HG03432 (cell line): ENCODE measurements around the gene COX18.

Source experiments
- ATAC-seq: cut with Tn5 transposase; IDR thresholded peaks from one replicate; pipeline ENCODE4 v1.9.1; 2021; ENCODE audit warnings: mild to moderate bottlenecking, moderate library complexity; ENCODE audit not compliant: unreplicated experiment

COX18 gene

DNA sequence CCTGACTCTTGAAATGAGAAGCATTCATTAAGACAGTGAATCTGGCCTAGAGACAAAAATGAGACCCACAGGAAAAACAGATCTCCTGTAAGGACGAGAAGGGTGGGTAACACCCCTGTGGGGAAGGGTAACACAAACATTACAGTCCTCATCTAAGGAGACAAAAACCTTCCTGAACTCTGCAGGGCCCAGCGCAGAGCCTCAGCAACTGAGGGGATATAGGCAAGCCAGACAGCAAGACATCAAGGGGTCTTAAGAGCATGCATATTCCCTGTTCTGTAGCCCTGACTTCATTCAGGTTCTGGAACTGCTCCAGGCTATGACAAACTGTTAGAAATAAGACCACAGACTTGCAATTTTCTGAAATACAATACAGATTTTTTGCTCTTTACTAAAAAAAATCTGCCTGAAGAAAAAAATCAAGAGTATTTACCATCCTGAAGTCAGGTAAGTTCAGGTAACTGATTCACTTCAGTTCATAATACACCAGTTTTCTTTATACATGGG lies 15.5 kb downstream of the COX18 start:
- ATAC-seq, result no peak

GRCh38 chr4:73053076-73053475 lies 16.4 kb downstream of the COX18 start:
- no peak for ATAC-seq

DNA sequence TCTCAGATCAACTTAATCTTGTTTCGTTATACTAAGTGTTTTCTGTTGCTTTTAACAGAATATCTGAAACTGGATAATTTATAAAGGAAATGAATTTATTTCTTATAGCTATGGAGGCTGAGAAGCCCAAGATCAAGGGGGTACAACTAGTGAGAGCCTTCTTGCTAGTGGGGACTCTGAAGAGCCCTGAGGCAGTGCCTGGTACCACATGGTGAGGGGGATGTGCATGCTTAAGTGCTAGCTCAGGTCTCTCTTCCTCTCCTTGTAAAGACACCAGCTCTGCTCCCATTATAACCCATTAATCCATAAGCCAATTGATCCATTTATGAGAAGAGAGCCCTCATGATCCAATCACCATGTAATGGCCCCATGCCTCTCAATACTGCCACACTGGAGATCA lies 17.9 kb downstream of the COX18 start:
- no peak for ATAC-seq

DNA sequence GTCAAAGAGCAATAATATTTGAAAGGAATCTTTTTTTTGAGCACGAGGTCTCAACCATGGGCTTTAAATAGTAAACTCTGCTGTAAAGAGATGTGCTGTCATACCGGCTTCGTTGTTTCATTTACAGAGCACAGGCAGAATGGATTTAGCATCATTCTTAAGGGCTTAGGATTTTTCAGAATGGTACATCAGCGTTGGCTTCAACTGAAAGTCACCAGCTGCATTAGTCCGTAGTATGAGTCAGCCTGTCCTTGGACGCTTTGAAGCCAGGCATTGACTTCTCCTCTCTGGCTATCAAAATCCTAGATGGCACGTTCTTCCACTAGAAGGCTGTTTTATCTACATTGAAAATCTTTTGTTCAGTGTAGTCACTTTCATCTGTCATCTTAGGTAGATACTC lies 23.6 kb downstream of the COX18 start:
- ATAC-seq, result no peak

DNA sequence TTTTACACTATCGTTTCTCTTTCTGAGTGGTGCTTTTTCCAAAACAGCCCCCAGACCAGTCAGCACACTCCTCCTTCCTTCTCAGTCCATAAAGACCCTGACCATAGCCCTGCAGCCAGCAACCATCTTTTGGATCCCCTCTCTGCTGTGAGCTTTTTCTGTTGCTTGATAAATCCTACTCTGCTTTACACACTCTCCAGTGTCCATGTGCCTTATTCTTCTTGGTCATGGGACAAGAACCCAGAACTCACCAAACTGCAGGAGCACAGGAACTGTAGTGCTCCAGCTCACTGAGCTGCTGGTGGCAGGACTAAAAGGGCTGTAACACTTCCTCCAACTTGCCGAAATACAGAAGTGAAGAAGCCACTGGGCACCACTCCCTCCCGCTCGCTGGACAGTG lies 32.5 kb downstream of the COX18 start:
- ATAC-seq, result no peak

DNA sequence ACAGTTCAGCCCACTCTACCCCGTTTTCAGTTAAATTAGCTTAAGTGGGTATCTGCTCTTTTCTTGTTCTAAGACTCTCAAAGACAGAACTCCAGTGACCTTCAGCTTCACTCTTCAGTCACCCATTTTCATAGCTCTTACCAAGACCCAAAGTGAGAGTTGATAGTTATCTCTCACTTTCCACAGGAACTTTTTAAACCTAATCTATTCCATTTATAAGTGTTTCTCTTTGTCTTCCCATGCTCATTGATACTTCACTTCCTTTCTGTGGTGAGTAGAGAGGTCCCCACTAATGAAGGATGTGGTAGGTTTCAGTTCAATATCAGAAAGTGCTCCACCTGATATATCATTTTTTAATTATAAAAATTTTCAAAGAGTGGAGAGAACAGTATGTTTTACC lies 33.4 kb downstream of the COX18 start:
- peak; percentile 54 for ATAC-seq

DNA sequence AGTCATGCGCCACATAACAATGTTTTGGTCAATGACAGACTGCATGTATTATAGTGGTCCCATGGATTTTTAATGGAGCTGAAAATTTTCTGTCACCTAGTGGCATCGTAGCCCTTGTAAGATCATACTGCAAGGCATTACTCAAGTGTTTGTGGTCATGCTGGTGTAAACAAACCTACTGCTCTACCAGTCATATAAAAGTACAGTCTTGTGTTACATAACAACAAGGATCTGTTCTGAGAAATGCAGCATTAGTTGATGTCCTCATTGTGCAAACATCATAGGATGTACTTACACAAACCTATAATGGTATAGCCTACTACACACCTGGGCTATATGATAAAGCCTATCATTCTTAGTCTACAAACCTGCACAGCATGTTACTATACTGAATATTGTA lies 34.6 kb downstream of the COX18 start:
- ATAC-seq, result no peak

- no peak for ATAC-seq
Observed at GRCh38 chr4:73028621-73029020, 40.9 kb downstream of the COX18 start.

DNA sequence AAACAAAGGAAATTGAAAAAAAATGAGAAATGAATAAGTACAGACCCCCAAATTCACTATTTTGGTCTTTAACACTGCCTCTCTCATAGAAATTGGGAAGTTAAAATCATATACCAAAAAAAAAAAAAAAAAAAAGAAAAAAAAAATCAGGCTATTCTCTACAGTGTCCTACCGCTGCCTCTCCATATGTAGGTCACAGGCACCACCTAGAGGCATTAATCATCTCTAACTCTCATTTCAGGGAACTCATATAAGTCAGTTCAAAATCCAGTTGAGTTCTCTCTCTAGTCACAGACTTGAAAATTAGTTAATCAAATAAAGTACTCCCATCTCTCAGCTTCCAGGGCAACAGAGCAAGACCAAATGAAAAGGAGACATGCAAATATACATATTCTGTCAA lies 47.9 kb downstream of the COX18 start:
- peak; percentile 82 for ATAC-seq

DNA sequence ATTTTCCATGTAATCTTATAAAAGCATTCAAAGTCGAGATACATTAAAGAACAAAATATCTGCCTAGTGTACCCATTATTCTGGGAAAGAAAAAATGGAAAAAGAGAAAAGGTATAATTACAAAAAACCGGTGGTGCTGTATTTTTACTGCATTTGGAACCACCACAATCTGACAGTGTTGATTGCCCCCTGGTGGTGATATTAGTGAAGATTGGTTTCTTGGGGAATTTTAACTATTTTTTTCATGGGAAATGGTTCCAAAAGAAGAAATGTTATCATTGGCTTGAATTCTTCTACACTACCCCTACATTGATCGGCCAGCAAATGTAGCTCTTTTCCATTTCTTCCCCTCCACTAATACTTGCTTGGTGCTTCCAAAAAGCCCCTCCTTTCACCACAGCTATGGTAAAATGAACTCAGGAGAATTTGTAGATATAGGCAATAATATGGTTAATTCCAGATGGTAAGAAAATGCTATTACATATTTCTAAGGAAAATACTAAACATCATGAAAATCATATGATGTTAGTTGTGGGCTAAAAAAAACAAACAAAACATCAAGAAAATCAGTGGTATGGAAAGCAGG lies 50.0 kb downstream of the COX18 start:
- no peak for ATAC-seq

DNA sequence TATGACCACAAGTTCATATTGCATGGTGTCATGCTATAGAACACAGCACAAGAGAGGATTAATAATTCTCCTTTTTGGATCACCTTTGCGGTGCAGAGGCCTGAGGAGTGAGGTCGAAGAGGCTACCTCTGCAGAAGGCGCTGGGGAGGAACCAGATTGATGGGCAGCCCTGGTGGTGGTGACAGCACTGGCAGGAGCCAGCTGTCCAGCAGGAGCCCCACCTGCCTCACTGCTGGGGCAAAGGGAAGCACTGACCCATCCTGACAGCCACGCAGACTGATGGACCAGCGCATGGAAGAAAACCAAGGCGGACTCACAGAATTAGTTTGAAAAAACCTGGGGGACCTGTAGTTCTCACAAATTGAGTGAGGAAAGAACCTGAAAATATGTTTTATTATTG lies 50.9 kb downstream of the COX18 start:
- no peak for ATAC-seq

GRCh38 chr4:73013310-73013709 lies 56.2 kb downstream of the COX18 start:
- ATAC-seq, result no peak

- no peak for ATAC-seq
Observed at GRCh38 chr4:73012673-73013072, 56.8 kb downstream of the COX18 start.

- ATAC-seq, result no peak
Observed at GRCh38 chr4:73011629-73011985, 57.9 kb downstream of the COX18 start.

- ATAC-seq, result no peak
Observed at GRCh38 chr4:73010789-73011628, 58.5 kb downstream of the COX18 start.

- ATAC-seq, result no peak
Observed at GRCh38 chr4:73007526-73008100, 61.9 kb downstream of the COX18 start.

GRCh38 chr4:73006286-73006990 lies 63.1 kb downstream of the COX18 start:
- peak; percentile 89 for ATAC-seq

DNA sequence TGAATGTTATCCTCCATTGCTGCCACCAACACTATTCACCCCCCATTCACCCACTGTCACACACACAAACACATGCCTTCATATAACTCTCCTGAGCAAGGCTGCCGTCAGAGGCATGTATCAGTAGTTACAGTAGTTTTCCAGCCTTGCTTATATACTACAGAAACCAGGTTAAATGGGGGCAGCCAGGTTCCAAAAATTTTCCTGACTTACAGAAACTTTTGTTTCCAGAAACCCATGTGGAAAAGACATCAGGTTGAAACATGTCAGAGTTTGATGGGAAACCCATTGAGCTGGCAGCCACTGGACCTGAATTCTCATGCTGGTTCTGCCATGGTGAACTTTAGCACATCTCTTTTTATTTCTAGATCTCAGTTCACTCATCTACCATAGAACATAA lies 64.0 kb downstream of the COX18 start:
- no peak for ATAC-seq
